DOHH2 (cell line): ENCODE measurements around the gene RASGRP4.

Experiments used
- H3F3A ChIP-seq: fragments of 200-600 bp; sonication (generic), shearing (Covaris generic); 2 replicates; pipeline ENCODE4 v1.6.0; 2016; ENCODE audit warnings: antibody characterized with exemption, mild to moderate bottlenecking; ENCODE audit not compliant: control insufficient read depth, insufficient read depth
- H3K27ac ChIP-seq: fragments of 200-600 bp; sonication (generic); 2 replicates; pipeline ENCODE4 v1.5.1; 2014; ENCODE audit warnings: low read depth, mild to moderate bottlenecking, low read length, moderate library complexity
- H3K27me3 ChIP-seq: fragments of 200-600 bp; sonication (generic); 2 replicates; pipeline ENCODE4 v1.6.1; 2014; ENCODE audit warnings: mild to moderate bottlenecking, low read length, mixed read lengths; ENCODE audit not compliant: control insufficient read depth
- H3K36me3 ChIP-seq: fragments of 200-600 bp; sonication (generic); 2 replicates; pipeline ENCODE4 v1.6.1; 2014; ENCODE audit warnings: mild to moderate bottlenecking, low read length, moderate library complexity, mixed read lengths; ENCODE audit not compliant: control insufficient read depth
- H3K4me1 ChIP-seq: fragments of 200-600 bp; sonication (generic); 2 replicates; pipeline ENCODE4 v1.6.1; 2014; ENCODE audit warnings: mild to moderate bottlenecking, low read length, mixed read lengths; ENCODE audit not compliant: control insufficient read depth
- H3K4me2 ChIP-seq: fragments of 200-600 bp; sonication (generic); 2 replicates; pipeline ENCODE4 v1.6.0; 2014; ENCODE audit warnings: mild to moderate bottlenecking, low read length, moderate library complexity
- H3K4me3 ChIP-seq: fragments of 200-600 bp; sonication (generic); 2 replicates; pipeline ENCODE4 v1.5.1; 2014; ENCODE audit warnings: mild to moderate bottlenecking, low read length, mixed read lengths
- H3K79me2 ChIP-seq: fragments of 200-600 bp; sonication (generic); 2 replicates; pipeline ENCODE4 v1.6.1; 2014; ENCODE audit warnings: mild to moderate bottlenecking, low read length, mixed read lengths; ENCODE audit not compliant: control insufficient read depth
- H3K9me2 ChIP-seq: fragments of 200-600 bp; sonication (generic); replicated peaks from 2 replicates; pipeline ENCODE4 v1.6.1; 2014; ENCODE audit warnings: mild to moderate bottlenecking, low read length, mixed read lengths; ENCODE audit not compliant: control insufficient read depth
- H3K9me3 ChIP-seq: fragments of 200-600 bp; sonication (generic); 2 replicates; pipeline ENCODE4 v1.6.1; 2014; ENCODE audit warnings: antibody characterized with exemption, low read length, mixed read lengths; ENCODE audit not compliant: control insufficient read depth, insufficient read depth
- H4K20me1 ChIP-seq: fragments of 200-600 bp; sonication (generic); 2 replicates; pipeline ENCODE4 v1.6.0; 2014; ENCODE audit warnings: low read depth, mild to moderate bottlenecking, antibody characterized with exemption, low read length, moderate library complexity; ENCODE audit not compliant: control insufficient read depth, insufficient read depth
- CTCF ChIP-seq: fragments of 200-600 bp; sonication (generic); IDR thresholded peaks from one replicate; pipeline ENCODE4 v1.5.1; 2014; ENCODE audit warnings: antibody characterized with exemption, mild to moderate bottlenecking, low read depth, low read length; ENCODE audit not compliant: poor library complexity, severe bottlenecking
- EZH2phosphoT487 ChIP-seq: fragments of 200-600 bp; sonication (generic); IDR thresholded peaks from 2 replicates; pipeline ENCODE4 v1.6.1; 2017; ENCODE audit warnings: borderline replicate concordance, mild to moderate bottlenecking, antibody characterized with exemption, low read length, moderate library complexity, mixed read lengths

The RASGRP4 gene

DNA sequence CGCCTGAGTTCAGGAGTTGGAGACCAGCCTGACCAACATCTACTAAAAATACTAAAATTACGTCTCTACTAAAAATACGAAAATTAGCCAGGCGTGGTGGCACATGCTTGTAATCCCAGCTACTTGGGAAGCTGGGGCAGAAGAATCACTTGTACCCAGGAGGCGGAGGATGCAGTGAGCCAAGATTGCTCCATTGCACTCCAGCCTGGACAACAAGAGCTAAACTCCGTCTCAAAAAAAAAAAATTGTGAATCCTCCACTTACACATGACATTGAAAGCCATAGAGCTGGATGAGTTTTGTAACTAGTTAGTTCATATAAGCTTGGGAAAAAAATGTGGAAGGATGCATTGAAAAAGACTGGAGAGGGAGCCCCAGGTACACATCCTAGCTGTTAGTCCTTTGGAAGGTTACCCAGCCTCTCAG, 52.1 kb downstream of the RASGRP4 start:
- H3K27me3 ChIP-seq = no peaks in the 10 kb centered on the region; the same call in none of the 2 replicates
- TF ChIP-seq EZH2phosphoT487 (no peak), CTCF (no peak)
- no peaks in the 10 kb centered on the region for H3F3A ChIP-seq
- peaks cover 36% of the 10 kb centered on the region for H3K79me2 ChIP-seq
- H3K36me3 ChIP-seq = peaks cover 26% of the 10 kb centered on the region
- H3K4me2 ChIP-seq = peak overlapping the region; percentile 99
- no peaks in the 10 kb centered on the region; the same call in 1 of the 2 replicates for H4K20me1 ChIP-seq
- H3K9me2 ChIP-seq = no peaks in the 10 kb centered on the region
- peaks cover 18% of the 10 kb centered on the region for H3K4me1 ChIP-seq
- peak overlapping the region; percentile 96 for H3K4me3 ChIP-seq
- H3K9me3 ChIP-seq = no peaks in the 10 kb centered on the region
- H3K27ac ChIP-seq = 0 out of 2 replicates have a peak overlapping the region, but pooled peaks have one; percentile 33

DNA sequence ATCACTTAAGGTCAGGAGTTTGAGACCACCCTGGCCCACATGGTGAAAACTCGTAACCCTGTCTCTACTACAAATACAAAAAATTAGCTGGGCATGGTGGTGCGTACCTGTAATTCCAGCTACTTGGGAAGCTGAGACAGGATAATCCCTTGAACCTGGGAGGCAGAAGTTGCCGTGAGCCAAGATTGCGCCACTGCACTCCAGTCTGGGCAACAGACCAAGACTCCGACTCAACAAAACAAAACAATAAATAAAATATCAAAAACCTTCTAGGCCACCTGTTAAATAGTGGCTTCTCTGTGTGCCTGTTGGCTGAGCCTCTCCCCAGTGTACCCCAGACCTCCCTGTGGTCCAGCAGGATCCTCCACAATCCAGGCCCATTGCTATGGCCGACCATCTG, 54.9 kb downstream of the RASGRP4 start:
- H3K9me2 ChIP-seq = no peaks in the 10 kb centered on the region

GRCh38 chr19:38370299-38370698, 55.7 kb downstream of the RASGRP4 start:
- Histone ChIP-seq H3K9me3 (no peaks in the 10 kb centered on the region), H3K27me3 (no peaks in the 10 kb centered on the region; the same call in none of the 2 replicates), H3K4me1 (peaks cover 6% of the 10 kb centered on the region), H3K36me3 (peaks cover 5% of the 10 kb centered on the region; the same call in 1 of the 2 replicates), H4K20me1 (no peaks in the 10 kb centered on the region; the same call in 1 of the 2 replicates), H3K79me2 (peaks cover 7% of the 10 kb centered on the region), H3K9me2 (no peaks in the 10 kb centered on the region), H3K4me2 (no peak overlapping the region), H3F3A (no peaks in the 10 kb centered on the region), H3K27ac (no peak overlapping the region), H3K4me3 (no peak overlapping the region)
- TF ChIP-seq EZH2phosphoT487 = no peak
- no peak for TF ChIP-seq CTCF

More for the DNA sequence above, 54.9 kb downstream of the RASGRP4 start:
- TF ChIP-seq EZH2phosphoT487 (no peak), CTCF (no peak)
- H3K9me3 ChIP-seq = no peaks in the 10 kb centered on the region
- H3F3A ChIP-seq = no peaks in the 10 kb centered on the region
- H3K4me2 ChIP-seq = no peak overlapping the region
- H3K27me3 ChIP-seq = no peaks in the 10 kb centered on the region; the same call in none of the 2 replicates
- H3K36me3 ChIP-seq = peaks cover 9% of the 10 kb centered on the region
- H3K79me2 ChIP-seq = peaks cover 15% of the 10 kb centered on the region
- H3K4me1 ChIP-seq = peaks cover 13% of the 10 kb centered on the region
- H3K27ac ChIP-seq = no peak overlapping the region
- no peaks in the 10 kb centered on the region; the same call in 1 of the 2 replicates for H4K20me1 ChIP-seq
- no peak overlapping the region for H3K4me3 ChIP-seq

GRCh38 chr19:38369584-38369983, 56.4 kb downstream of the RASGRP4 start:
- Histone ChIP-seq H3K4me2 (no peak overlapping the region), H3K4me3 (no peak overlapping the region), H3K9me2 (no peaks in the 10 kb centered on the region), H3K4me1 (peaks cover 6% of the 10 kb centered on the region), H3K27ac (no peak overlapping the region), H3F3A (no peaks in the 10 kb centered on the region), H4K20me1 (no peaks in the 10 kb centered on the region), H3K27me3 (no peaks in the 10 kb centered on the region; the same call in none of the 2 replicates), H3K9me3 (no peaks in the 10 kb centered on the region), H3K36me3 (no peaks in the 10 kb centered on the region), H3K79me2 (peaks cover under 1% of the 10 kb centered on the region; the same call in 1 of the 2 replicates)
- TF ChIP-seq EZH2phosphoT487 (no peak), CTCF (no peak)
